Measurements from ENCODE around the gene C1GALT1.
"Not testable (repeated sequence)": the region's sequence is repeated elsewhere in the genome, so short reads cannot be mapped to it uniquely, and the experiment has no call there.

The C1GALT1 gene

DNA sequence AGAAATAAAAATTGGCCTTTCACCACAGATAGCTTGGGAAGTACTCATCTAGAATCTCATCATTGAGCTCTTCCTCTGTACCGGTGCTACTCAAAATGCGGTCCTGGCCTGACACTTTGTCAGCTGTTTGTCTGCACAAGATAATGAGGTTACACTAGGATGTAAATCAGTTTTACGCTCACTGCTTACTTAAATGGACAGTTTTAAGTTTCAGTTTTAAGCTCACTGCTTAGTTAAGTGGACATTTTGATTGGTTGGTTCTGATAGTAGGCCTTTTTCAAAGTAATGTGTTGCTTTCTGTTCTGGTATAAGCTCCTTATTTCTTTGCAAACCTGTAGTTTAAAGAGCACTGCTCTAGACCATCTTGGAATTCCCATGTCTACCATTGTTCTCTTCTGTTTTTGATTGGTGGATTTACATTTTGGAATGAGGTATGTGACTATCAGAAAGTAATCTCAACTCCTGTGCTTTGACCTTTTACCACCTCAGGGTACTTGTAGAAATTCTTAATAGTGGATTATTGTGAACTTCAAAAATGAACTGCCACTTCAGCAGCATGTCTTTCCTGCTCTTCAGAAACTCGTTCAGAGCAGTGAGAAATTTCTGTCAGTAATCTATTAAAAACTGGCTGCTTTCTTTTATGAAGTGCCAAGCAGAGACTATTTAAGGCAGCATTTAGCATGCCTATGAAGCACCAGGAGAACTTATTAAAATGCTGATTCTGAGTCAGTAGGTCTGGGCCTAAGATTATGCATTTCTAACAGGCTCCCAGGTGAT is 55.0 kb downstream of the C1GALT1 start:
- DNase-seq (ENCODE audit: low spot score), result no peak

DNA sequence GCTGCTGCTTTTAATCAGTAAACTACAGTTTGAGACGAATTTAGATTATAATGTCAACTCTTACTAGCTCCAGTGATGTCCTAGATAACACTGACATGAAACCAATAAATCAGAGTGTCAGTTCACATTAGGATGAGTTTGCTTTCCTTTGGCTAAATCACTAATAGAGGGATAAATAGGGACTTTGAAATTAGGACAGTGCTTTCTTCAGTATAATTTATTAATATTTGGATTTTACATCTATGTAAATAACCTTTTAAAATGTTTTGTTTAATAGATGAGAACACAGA is 55.6 kb downstream of the C1GALT1 start:
- no peak for DNase-seq (ENCODE audit: low spot score)

- no peak for DNase-seq (ENCODE audit: low spot score)
These were observed 57.0 kb downstream of the C1GALT1 start for GRCh38 chr7:7239346-7239745.

GRCh38 chr7:7242899-7243298 is 60.6 kb downstream of the C1GALT1 start:
- no peak for DNase-seq (ENCODE audit: low spot score)

- not testable (repeated sequence) for DNase-seq (ENCODE audit: low spot score)
These were observed 62.9 kb downstream of the C1GALT1 start for GRCh38 chr7:7245233-7245632.

DNA sequence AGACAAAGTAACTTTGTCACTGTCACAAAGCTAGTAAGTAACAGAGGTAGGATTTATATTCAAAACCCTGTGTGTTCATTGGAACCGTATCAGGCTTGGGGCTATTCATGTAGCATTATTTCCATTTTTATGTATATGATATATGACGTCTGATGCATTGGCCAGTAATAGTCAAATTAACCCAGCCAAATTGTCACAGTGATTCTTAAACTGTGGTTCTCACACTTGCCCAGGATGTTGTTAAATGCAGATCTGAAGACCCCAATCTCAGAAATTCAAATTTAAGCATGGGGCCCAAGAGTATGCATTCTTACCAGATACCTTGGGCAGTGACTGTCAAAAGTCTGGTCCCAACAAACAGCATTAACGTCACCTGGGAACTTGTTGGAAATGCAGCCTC is 63.9 kb downstream of the C1GALT1 start:
- no peak for DNase-seq (ENCODE audit: low spot score)

DNA sequence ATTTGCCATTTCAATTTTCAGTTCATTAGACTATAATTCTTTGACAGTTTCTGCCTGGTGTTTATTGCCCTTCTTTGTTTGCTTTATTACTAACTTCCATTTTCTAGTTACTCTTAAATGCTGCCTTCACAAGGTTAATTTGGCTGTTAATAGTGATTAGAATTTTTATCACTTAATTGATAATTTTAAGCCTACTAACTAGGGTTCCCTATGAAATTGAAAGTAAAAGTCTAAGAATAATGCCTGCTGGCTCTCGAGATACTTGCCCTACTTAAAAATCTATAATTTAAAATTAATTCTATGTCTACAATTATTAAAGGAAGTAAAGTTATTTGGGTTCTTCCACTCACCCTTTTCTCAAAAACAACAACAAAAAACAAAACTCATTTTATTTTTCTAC is 65.3 kb downstream of the C1GALT1 start:
- no peak for DNase-seq (ENCODE audit: low spot score)

DNA sequence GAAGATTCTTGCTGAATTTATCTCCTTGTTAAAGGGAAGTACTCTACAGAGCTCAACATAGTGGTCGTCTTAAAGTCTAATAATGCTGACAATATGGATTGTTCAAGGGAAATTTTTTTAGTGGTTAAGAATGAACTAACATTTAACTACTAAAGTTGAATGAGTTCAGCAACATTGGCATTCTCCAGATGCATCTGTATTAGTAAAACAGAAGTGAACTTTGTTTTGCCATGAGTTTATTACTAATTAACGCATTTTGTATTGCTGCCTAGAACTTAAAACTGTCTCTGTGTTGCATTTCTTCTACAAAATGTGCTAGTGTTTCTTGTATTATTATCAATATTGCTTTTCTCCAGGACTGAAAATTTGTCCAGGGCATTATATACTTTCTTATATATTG is 67.5 kb downstream of the C1GALT1 start:
- DNase-seq (ENCODE audit: low spot score), result no peak

DNA sequence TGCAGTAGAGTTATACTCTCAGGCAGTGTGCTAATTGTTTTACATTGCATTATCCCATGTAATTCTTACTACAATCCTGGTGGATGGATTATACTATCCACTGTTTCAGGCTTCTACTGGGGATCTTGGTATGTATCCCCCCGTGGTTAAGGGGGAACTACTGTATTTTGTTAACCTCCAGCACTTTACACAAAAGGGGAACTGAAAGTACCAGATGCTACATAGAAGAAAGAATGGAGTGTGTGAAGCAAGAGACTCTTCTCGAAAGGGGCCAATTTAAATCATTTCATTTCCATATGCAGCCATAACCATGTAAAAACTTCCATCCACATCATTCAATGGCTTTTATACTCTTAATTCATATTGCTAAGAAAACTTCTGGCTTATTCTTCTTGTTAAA is 69.4 kb downstream of the C1GALT1 start:
- DNase-seq (ENCODE audit: low spot score), result no peak

- DNase-seq (ENCODE audit: low spot score), result no peak
These were observed 72.0 kb downstream of the C1GALT1 start for GRCh38 chr7:7254319-7254718.

DNA sequence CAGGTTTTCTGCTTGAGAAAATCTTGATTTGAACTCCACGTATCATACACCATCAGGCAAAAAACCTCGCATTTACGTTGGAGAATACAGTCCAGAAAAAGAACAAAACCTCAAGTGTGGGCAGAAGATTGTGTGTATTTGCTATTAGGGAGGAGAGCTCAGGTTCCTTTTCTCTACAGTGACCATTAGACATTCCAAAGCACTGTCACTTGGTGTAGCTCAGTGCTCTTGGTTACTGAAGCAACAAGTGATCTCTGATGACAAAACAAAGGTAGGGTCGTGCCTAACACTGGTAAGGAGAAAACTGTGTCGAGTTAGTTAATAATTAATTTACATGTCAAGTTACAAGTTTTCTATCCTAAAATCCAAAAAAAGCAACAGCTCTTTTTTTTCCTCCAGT is 72.6 kb downstream of the C1GALT1 start:
- no peak for DNase-seq (ENCODE audit: low spot score)

GRCh38 chr7:7256731-7257274 is 74.5 kb downstream of the C1GALT1 start:
- no peak for DNase-seq (ENCODE audit: low spot score)

- peak; percentile 6 for DNase-seq (ENCODE audit: low spot score)
These were observed 75.8 kb downstream of the C1GALT1 start for GRCh38 chr7:7257899-7258692.

DNA sequence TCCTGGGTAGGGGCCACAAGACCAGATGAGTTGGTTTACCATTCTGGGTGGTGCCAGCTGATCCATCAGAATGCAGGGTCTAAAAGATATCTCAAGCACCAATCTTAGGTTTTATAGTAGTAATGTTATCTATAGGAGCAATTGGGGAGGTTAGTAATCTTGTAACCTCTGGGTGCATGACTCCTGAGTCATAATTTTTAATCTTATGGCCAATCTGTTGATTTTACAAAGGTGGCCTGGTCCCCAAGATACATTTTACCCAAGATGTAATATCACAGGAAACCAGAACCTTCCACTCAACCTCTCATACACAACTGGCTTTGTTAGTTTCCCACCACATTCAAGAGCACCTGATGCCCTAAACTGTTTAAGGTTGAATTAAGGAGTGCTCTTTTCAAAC is 79.5 kb downstream of the C1GALT1 start:
- no peak for DNase-seq (ENCODE audit: low spot score)

- no peak for DNase-seq (ENCODE audit: low spot score)
These were observed 81.2 kb downstream of the C1GALT1 start for GRCh38 chr7:7263297-7264230.

- no peak for DNase-seq (ENCODE audit: low spot score)
These were observed 82.1 kb downstream of the C1GALT1 start for GRCh38 chr7:7264306-7265040.

GRCh38 chr7:7265081-7266075 is 83.0 kb downstream of the C1GALT1 start:
- DNase-seq (ENCODE audit: low spot score), result no peak

DNA sequence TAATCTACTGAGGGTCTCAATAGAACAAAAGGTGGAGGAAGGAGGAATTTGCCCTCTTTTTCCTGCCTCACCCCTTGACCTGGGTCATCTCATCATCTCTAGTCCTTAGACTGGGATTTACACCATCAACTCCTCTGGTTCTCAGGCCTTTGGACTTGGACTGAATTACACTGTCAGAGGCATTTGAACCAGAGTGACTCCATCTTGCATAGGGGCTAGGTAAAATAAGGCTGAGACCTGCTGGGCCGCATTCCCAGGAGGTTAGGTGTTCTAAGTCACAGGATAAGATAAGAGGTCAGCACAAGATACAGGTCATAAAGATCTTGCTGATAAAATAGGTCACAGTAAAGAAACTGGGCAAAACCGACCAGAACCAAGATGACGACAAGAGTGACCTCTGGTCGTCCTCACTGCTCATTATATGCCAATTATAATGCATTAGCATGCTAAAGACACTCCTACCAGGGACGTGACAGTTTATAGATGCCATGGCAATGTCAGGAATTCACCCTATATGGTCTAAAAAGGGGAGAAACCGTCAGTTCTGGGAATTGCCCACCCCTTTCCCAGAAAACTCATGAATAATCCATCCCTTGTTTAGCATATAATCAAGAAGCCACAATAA is 84.0 kb downstream of the C1GALT1 start:
- no peak for DNase-seq (ENCODE audit: low spot score)

DNA sequence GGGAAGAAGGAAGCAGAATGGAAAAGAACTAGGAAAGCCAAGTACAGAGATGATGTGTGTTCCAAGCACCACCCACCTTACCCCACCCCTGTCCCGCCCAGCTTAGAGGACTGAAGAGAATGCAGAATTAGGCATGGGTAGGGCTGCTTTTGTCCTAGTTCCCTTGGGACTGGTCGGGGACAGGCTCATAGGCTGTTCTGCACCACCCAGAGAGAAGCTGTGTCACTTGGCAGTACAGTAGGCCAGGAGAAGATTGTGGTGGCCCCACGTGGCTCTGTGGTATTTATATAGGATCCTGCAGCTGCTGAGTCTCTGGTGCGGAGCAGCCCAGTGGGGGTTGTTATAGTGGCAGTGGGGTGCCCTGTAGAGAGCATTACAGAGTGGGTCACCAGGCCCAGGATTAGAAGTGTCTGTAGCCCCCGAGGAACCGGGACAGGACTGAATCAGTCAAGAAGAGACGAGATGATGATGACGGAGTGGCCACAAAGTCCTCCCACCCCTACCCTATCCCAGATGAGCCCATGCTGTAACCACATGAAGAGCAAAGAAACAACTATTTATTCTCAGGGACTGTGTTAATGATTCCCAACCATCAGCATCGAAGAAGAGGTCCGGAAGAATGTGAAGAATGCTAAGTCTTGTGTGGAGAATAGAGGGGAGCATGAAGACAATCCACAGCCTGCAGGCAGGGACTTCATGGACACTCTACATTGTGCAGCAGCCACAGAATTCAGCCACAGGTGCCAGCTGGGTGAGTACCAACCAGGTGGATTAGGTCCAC is 88.9 kb downstream of the C1GALT1 start:
- DNase-seq (ENCODE audit: low spot score), result no peak
